ENCODE measurements around the gene LCA5. TPM values are rescaled to one million over a fixed set of nuclear protein-coding genes. Genes with fewer than 3 reads are reported as not detected.

Gene LCA5
- total RNA-seq, 1 experiment from 2014 or later, result 2.3 TPM

DNA sequence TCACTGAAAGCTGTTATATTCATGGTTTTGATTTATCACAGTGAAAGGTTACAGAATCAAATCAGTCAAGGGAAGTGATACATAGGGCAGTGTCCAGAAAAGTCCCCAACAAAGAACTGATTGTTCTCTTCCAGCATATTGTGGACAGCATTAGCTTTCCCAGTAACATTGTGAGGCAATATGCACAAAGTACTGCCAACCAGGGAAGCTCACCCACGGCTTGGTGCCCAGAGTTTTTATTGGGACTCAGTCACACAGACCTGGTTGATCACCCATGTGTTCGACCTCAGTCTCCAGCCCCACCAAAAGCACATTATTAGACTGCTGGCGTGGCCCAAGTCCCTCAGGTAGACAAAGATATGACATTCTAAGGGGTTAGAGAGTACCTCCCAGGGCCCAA lies 76.0 kb downstream of the LCA5 start:
- no peak overlapping the region for H2BK5ac ChIP-seq (ENCODE audit: insufficient read length, low read length)
- no peak overlapping the region for H4K5ac ChIP-seq (ENCODE audit: insufficient read length, low read depth, low read length)
- Mint-ChIP-seq H3K4me1 (peaks cover 11% of the 10 kb centered on the region in 2 experiments), H3K9me3 (peaks cover 2 to 3% of the 10 kb centered on the region in 2 experiments; a peak in 3 of 5 replicates), H3K4me3 (no peak overlapping the region), H3K36me3 (ENCODE audit: insufficient read depth in 1 of 3, low read depth in 3 of 3) (no peaks in the 10 kb centered on the region; a peak in 1 of 7 replicates), H3K27ac (no peak overlapping the region), H3K27me3 (ENCODE audit: low read depth) (no peaks in the 10 kb centered on the region)
- no peak overlapping the region for H3K18ac ChIP-seq (ENCODE audit: insufficient read length, low read depth, low read length)
- no peaks in the 10 kb centered on the region for H3K9me3 ChIP-seq (ENCODE audit: control insufficient read depth, low read depth, low read length)
- H4K8ac ChIP-seq (replicated peaks; ENCODE audit: insufficient read length, low read depth, low read length), result no peak overlapping the region
- no peak overlapping the region for H2AFZ ChIP-seq (ENCODE audit: low read length)
- TF ChIP-seq, protein P1, sequence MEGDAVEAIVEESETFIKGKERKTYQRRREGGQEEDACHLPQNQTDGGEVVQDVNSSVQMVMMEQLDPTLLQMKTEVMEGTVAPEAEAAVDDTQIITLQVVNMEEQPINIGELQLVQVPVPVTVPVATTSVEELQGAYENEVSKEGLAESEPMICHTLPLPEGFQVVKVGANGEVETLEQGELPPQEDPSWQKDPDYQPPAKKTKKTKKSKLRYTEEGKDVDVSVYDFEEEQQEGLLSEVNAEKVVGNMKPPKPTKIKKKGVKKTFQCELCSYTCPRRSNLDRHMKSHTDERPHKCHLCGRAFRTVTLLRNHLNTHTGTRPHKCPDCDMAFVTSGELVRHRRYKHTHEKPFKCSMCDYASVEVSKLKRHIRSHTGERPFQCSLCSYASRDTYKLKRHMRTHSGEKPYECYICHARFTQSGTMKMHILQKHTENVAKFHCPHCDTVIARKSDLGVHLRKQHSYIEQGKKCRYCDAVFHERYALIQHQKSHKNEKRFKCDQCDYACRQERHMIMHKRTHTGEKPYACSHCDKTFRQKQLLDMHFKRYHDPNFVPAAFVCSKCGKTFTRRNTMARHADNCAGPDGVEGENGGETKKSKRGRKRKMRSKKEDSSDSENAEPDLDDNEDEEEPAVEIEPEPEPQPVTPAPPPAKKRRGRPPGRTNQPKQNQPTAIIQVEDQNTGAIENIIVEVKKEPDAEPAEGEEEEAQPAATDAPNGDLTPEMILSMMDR (conservative IDR thresholded peaks at IDR 0.05), result no peak
- H3K79me2 ChIP-seq (ENCODE audit: insufficient read depth, low read length), result no peaks in the 10 kb centered on the region
- no peaks in the 10 kb centered on the region for H3K23me2 ChIP-seq (ENCODE audit: insufficient read length, low read depth, low read length, poor library complexity, severe bottlenecking)
- H3K23ac ChIP-seq (ENCODE audit: insufficient read length, low read depth, low read length), result no peak overlapping the region
- no peaks in the 10 kb centered on the region for H4K20me1 ChIP-seq (ENCODE audit: control insufficient read depth, insufficient read depth, insufficient read length)
- H2BK15ac ChIP-seq (ENCODE audit: low read depth, low read length), result no peak overlapping the region
- H3K56ac ChIP-seq (ENCODE audit: insufficient read length, low read depth, low read length), result no peak overlapping the region
- H3K14ac ChIP-seq (ENCODE audit: insufficient read depth, low read length), result no peak overlapping the region
- no CpG with 5 or more reads among the region's 3 CpGs for WGBS (ENCODE audit: extremely low coverage, insufficient read length, low lambda C conversion rate)
- no peak overlapping the region for H4K91ac ChIP-seq (ENCODE audit: insufficient read length, low read depth, low read length)
- H2AK5ac ChIP-seq (ENCODE audit: insufficient read length, low read length), result no peak overlapping the region
- H3K4me2 ChIP-seq (ENCODE audit: insufficient read depth, insufficient read length, low read length), result no peak overlapping the region
- H2BK120ac ChIP-seq (ENCODE audit: low read depth, low read length, poor library complexity, severe bottlenecking), result no peak overlapping the region
- H3K27me3 ChIP-seq (ENCODE audit: insufficient read depth, low read length), result no peaks in the 10 kb centered on the region
- H3K9ac ChIP-seq (ENCODE audit: extremely low read depth, insufficient read length, low read length), result no peak overlapping the region
- H3K4ac ChIP-seq (ENCODE audit: low read depth, low read length), result no peak overlapping the region
- no peak overlapping the region for H2BK20ac ChIP-seq (ENCODE audit: low read depth, low read length, poor library complexity, severe bottlenecking)
- no peak for DNase-seq
- no peak overlapping the region for H3T11ph ChIP-seq (ENCODE audit: low read length)
- no peak overlapping the region for H2BK12ac ChIP-seq (ENCODE audit: insufficient read length, low read depth, low read length)
- no peak overlapping the region for H3K27ac ChIP-seq (ENCODE audit: insufficient read length, low read depth, low read length)
- no peaks in the 10 kb centered on the region for H3K79me1 ChIP-seq (ENCODE audit: insufficient read depth, low read depth, low read length, poor library complexity, severe bottlenecking)
- no peaks in the 10 kb centered on the region for H3K4me1 ChIP-seq (ENCODE audit: insufficient read depth, low read length)
